ENCODE data around the gene RPL22. TPM values are rescaled to one million over a fixed set of nuclear protein-coding genes. Genes with fewer than 3 reads are reported as not detected.

Gene RPL22
- polyA plus RNA-seq, 3 donors = 62.6 to 97.2 (median 65.6) TPM

DNA sequence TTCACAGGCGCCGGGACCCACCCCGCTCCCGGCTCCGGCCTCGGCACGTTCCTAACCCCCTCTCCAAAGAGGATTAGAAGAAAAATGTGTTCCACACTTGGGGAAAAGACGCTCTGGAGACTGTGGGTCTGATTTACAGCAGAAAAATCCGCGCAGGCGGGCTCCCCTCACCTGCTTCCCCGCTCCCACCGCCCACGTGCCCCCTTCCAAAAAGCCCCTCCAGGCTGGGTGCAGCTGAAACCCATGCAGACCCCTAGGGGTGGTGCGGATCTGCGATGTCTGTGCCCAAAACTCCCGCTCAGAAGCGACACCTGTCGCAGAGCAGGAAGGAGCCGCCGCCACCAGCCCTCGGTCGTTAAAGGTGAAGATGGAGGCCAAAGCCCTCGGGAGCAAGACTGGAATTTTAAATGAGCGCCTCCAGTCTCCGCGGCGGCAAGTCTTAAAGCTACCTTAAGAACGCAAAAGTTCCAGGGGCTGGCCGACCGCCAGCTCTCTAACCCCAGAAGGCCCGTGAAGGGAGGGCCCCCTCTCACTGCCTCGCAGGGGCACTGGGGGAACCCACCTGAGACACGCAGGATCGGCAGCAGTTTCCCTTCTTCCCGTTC lies 18.6 kb downstream of the RPL22 start:
- H3K9me3 Mint-ChIP-seq = peaks cover 0 to 14% (median 8%) of the 10 kb centered on the region in 7 donors
- TF ChIP-seq CTCF (IDR thresholded peaks at IDR 0.05) = no peak
- no peak overlapping the region for H3K9ac ChIP-seq (ENCODE audit: insufficient read depth, low read length, poor library complexity, severe bottlenecking)
- peaks cover 23% of the 10 kb centered on the region for H4K20me1 ChIP-seq (ENCODE audit: insufficient read depth, low read length)
- no peak overlapping the region for H3K27ac ChIP-seq (ENCODE audit: low read depth in 1 of 2, low read length in 2 of 2)
- intact Hi-C loops (cut with micrococcal nuclease) = no loop called here
- peaks cover 0 to 3% of the 10 kb centered on the region in 2 donors for H3K4me1 ChIP-seq (ENCODE audit: control insufficient read depth in 1 of 2, insufficient read depth in 2 of 2, low read length in 2 of 2)
- H3K4me2 ChIP-seq (replicated peaks; ENCODE audit: extremely low read depth, low read length, poor library complexity, severe bottlenecking) = no peak overlapping the region
- H3K36me3 Mint-ChIP-seq = peaks cover 12 to 17% of the 10 kb centered on the region in 2 donors
- peaks cover 15 to 61% of the 10 kb centered on the region in 2 donors for H3K27me3 ChIP-seq (ENCODE audit: control insufficient read depth in 2 of 2, insufficient read depth in 2 of 2, low read length in 2 of 2)
- H3K79me2 ChIP-seq (ENCODE audit: insufficient read depth, low read length) = no peaks in the 10 kb centered on the region
- H3K36me3 ChIP-seq (replicated peaks in 1 of 2; ENCODE audit: control insufficient read depth in 1 of 2, insufficient read depth in 2 of 2, low read length in 2 of 2) = peaks cover 5 to 6% of the 10 kb centered on the region in 2 donors
- H3K4me3 Mint-ChIP-seq = peak overlapping the region in 1 of 2 donors; percentile 72
- under 1% methylated on average over 22 of the region's 36 CpGs for WGBS (ENCODE audit: insufficient coverage)
- H2AFZ ChIP-seq (ENCODE audit: insufficient read depth, low read depth, low read length, poor library complexity, severe bottlenecking) = no peak overlapping the region
- peaks cover 46 to 65% (median 49%) of the 10 kb centered on the region in 3 donors for H3K27me3 Mint-ChIP-seq (ENCODE audit: low read depth in 3 of 3)
- H3K9me3 ChIP-seq (replicated peaks in 1 of 2; ENCODE audit: control insufficient read depth in 1 of 2, insufficient read depth in 1 of 2, low read length in 2 of 2) = peaks cover 0 to 7% of the 10 kb centered on the region in 2 donors
- no peak for DNase-seq
- peaks cover 22% of the 10 kb centered on the region for H3K4me1 Mint-ChIP-seq
- no peak overlapping the region for H3K4me3 ChIP-seq (replicated peaks in 1 of 3; ENCODE audit: low read depth in 2 of 3, low read length in 3 of 3)
- no peak overlapping the region for H3K27ac Mint-ChIP-seq

GRCh38 chr1:6180268-6180706 lies 19.1 kb downstream of the RPL22 start, which contains the start of gene CHD5:
TSS of gene CHD5 (minus strand) at chr1:6180321. CDS start at chr1:6180023, 298 bp downstream.
- 2% methylated on average over 56 of the region's 57 CpGs for WGBS (ENCODE audit: insufficient coverage)
- Histone ChIP-seq H3K27me3 (ENCODE audit: control insufficient read depth in 2 of 2, insufficient read depth in 2 of 2, low read length in 2 of 2) (peaks cover 15 to 61% of the 10 kb centered on the region in 2 donors), H3K4me1 (ENCODE audit: control insufficient read depth in 1 of 2, insufficient read depth in 2 of 2, low read length in 2 of 2) (peaks cover 0 to 3% of the 10 kb centered on the region in 2 donors), H3K4me3 (replicated peaks in 1 of 3; ENCODE audit: low read depth in 2 of 3, low read length in 3 of 3) (no peak within 1 kb of the TSS), H2AFZ (ENCODE audit: insufficient read depth, low read depth, low read length, poor library complexity, severe bottlenecking) (no peak within 1 kb of the TSS), H3K36me3 (replicated peaks in 1 of 2; ENCODE audit: control insufficient read depth in 1 of 2, insufficient read depth in 2 of 2, low read length in 2 of 2) (peaks cover 0 to 1% of the 10 kb centered on the region in 2 donors), H3K79me2 (ENCODE audit: insufficient read depth, low read length) (no peaks in the 10 kb centered on the region), H3K9me3 (replicated peaks in 1 of 2; ENCODE audit: control insufficient read depth in 1 of 2, insufficient read depth in 1 of 2, low read length in 2 of 2) (peaks cover 0 to 7% of the 10 kb centered on the region in 2 donors), H4K20me1 (ENCODE audit: insufficient read depth, low read length) (peaks cover 18% of the 10 kb centered on the region), H3K27ac (ENCODE audit: low read depth in 1 of 2, low read length in 2 of 2) (no peak within 1 kb of the TSS), H3K9ac (ENCODE audit: insufficient read depth, low read length, poor library complexity, severe bottlenecking) (no peak within 1 kb of the TSS), H3K4me2 (replicated peaks; ENCODE audit: extremely low read depth, low read length, poor library complexity, severe bottlenecking) (no peak within 1 kb of the TSS)
- H3K9me3 Mint-ChIP-seq = peaks cover 0 to 14% (median 8%) of the 10 kb centered on the region in 7 donors
- intact Hi-C loops (cut with micrococcal nuclease) = no loop called here
- no peak for DNase-seq
- H3K36me3 Mint-ChIP-seq = peaks cover 7 to 12% of the 10 kb centered on the region in 2 donors
- no peak for TF ChIP-seq CTCF (IDR thresholded peaks at IDR 0.05)
- peak within 1 kb of the TSS in 1 of 2 donors; percentile 72 for H3K4me3 Mint-ChIP-seq
- peaks cover 46 to 65% (median 49%) of the 10 kb centered on the region in 3 donors for H3K27me3 Mint-ChIP-seq (ENCODE audit: low read depth in 3 of 3)
- no peak within 1 kb of the TSS for H3K27ac Mint-ChIP-seq
- peaks cover 22% of the 10 kb centered on the region for H3K4me1 Mint-ChIP-seq
